Measurements from ENCODE around the gene SCAI. TPM values are rescaled to one million over a fixed set of nuclear protein-coding genes. Genes with fewer than 3 reads are reported as not detected.

SCAI gene
- total and polyA plus RNA-seq, 2 experiments from 2014 or later = 13.3 to 35.0 TPM

GRCh38 chr9:125028041-125028440, 115.3 kb downstream of the SCAI start:
- no peaks in the 10 kb centered on the region for H3K4me1 ChIP-seq (ENCODE audit: insufficient read depth)
- H3K9me2 ChIP-seq (ENCODE audit: insufficient read depth) = no peaks in the 10 kb centered on the region
- Mint-ChIP-seq H3K9me3 (no peaks in the 10 kb centered on the region), H3K4me3 (no peak overlapping the region), H3K27me3 (ENCODE audit: insufficient read depth, low read depth, poor library complexity) (no peaks in the 10 kb centered on the region), H3K36me3 (ENCODE audit: low read depth) (peaks cover 24% of the 10 kb centered on the region), H3K27ac (no peak overlapping the region), H3K4me1 (no peaks in the 10 kb centered on the region)
- no peaks in the 10 kb centered on the region for H3K79me2 ChIP-seq (replicated peaks; ENCODE audit: insufficient read depth)
- H3K36me3 ChIP-seq (ENCODE audit: insufficient read depth) = no peaks in the 10 kb centered on the region
- H3K4me3 ChIP-seq = no peak overlapping the region
- DNase-seq (ENCODE audit: low spot score) (no peak), ATAC-seq (no peak)
- H4K20me1 ChIP-seq (replicated peaks; ENCODE audit: insufficient read depth) = 0 out of 2 replicates have a peak, but pooled peaks cover 4% of the 10 kb centered on the region
- TF ChIP-seq NANOG (IDR thresholded peaks at IDR 0.05; ENCODE audit: borderline replicate concordance) = no peak
- TF ChIP-seq ZNF462 (CRISPR knock-in tag; IDR thresholded peaks at IDR 0.05) = no peak
- TF ChIP-seq CREB1 (CRISPR knock-in tag; IDR thresholded peaks at IDR 0.05; ENCODE audit: low read depth) = no peak
- TF ChIP-seq JUNB (IDR thresholded peaks at IDR 0.05; ENCODE audit: unreplicated experiment) = no peak
- no peak for TF ChIP-seq ZNF331 (CRISPR knock-in tag; IDR thresholded peaks at IDR 0.05; ENCODE audit: low read depth)
- no peak for TF ChIP-seq POLR2AphosphoS5 (IDR thresholded peaks at IDR 0.05; ENCODE audit: low read depth)
- no peak for TF ChIP-seq CTCF (conservative IDR thresholded peaks at IDR 0.05; ENCODE audit: low read depth in 2 of 2)
- no peak for TF ChIP-seq EZH2 (IDR thresholded peaks at IDR 0.05; ENCODE audit: low read depth, unreplicated experiment)
- no peak for TF ChIP-seq STAT1 (IDR thresholded peaks at IDR 0.05; ENCODE audit: unreplicated experiment)
- TF ChIP-seq ZNF114 (CRISPR knock-in tag; IDR thresholded peaks at IDR 0.05) = no peak
- TF ChIP-seq ETS1 (IDR thresholded peaks at IDR 0.05) = no peak
- no peak for TF ChIP-seq EZH2phosphoT487 (IDR thresholded peaks at IDR 0.05; ENCODE audit: unreplicated experiment)
- TF ChIP-seq REST (IDR thresholded peaks at IDR 0.05; ENCODE audit: unreplicated experiment) = no peak
- no peak overlapping the region for H3K4me2 ChIP-seq
- no peak overlapping the region for H3K27ac ChIP-seq (ENCODE audit: low read depth)
- H3K27me3 ChIP-seq (ENCODE audit: insufficient read depth) = no peaks in the 10 kb centered on the region
- no peaks in the 10 kb centered on the region for H3F3A ChIP-seq (replicated peaks; ENCODE audit: low read depth)
- H2AFZ ChIP-seq = no peak overlapping the region
